Stromal cell of bone marrow (primary cell): ENCODE measurements around the gene AUH.
A peak's percentile ranks its signal among the peaks of the same experiment; 100 is the strongest.

Experiments used
- DNase-seq: peaks from one replicate; pipeline ENCODE4 v3.0.0-alpha.2; 2012; ENCODE audit warnings: low read depth

The AUH gene

GRCh38 chr9:91291866-91292265 lies 69.9 kb downstream of the AUH start:
- DNase-seq: no peak

- DNase-seq: no peak
These were observed 72.5 kb downstream of the AUH start for GRCh38 chr9:91289244-91289643.

GRCh38 chr9:91285729-91286353 lies 75.9 kb downstream of the AUH start:
- DNase-seq: no peak

- DNase-seq: no peak
These were observed 79.4 kb downstream of the AUH start for GRCh38 chr9:91282292-91282691.

GRCh38 chr9:91279296-91280204 lies 82.2 kb downstream of the AUH start:
- DNase-seq: no peak

GRCh38 chr9:91276513-91276912 lies 85.2 kb downstream of the AUH start:
- no peak for DNase-seq

GRCh38 chr9:91275655-91276054 lies 86.1 kb downstream of the AUH start:
- DNase-seq: no peak

GRCh38 chr9:91274949-91275492 lies 86.7 kb downstream of the AUH start:
- no peak for DNase-seq

- DNase-seq: peak; percentile 38
These were observed 87.7 kb downstream of the AUH start for GRCh38 chr9:91273853-91274552.

- no peak for DNase-seq
These were observed 90.6 kb downstream of the AUH start for GRCh38 chr9:91271156-91271555.

GRCh38 chr9:91269907-91270491 lies 91.7 kb downstream of the AUH start:
- DNase-seq: no peak

GRCh38 chr9:91266448-91266847 lies 95.3 kb downstream of the AUH start:
- no peak for DNase-seq

- DNase-seq: no peak
These were observed 96.2 kb downstream of the AUH start for GRCh38 chr9:91265514-91265913.

- no peak for DNase-seq
These were observed 100.3 kb downstream of the AUH start for GRCh38 chr9:91261417-91261816.

GRCh38 chr9:91259162-91259561 lies 102.6 kb downstream of the AUH start:
- DNase-seq: no peak

GRCh38 chr9:91258451-91258850 lies 103.3 kb downstream of the AUH start:
- DNase-seq: no peak

GRCh38 chr9:91256235-91256634 lies 105.5 kb downstream of the AUH start:
- no peak for DNase-seq

GRCh38 chr9:91255327-91255726 lies 106.4 kb downstream of the AUH start:
- peak; percentile 36 for DNase-seq

GRCh38 chr9:91253488-91253887 lies 108.2 kb downstream of the AUH start:
- no peak for DNase-seq

GRCh38 chr9:91248707-91249106 lies 113.0 kb downstream of the AUH start:
- DNase-seq: no peak

GRCh38 chr9:91247278-91247677 lies 114.4 kb downstream of the AUH start:
- DNase-seq: no peak

GRCh38 chr9:91246846-91247245 lies 114.9 kb downstream of the AUH start:
- no peak for DNase-seq
